Adrenal gland (tissue), 5 donors: ENCODE results near the gene RNF25.

Experiments
- POLR2A ChIP-seq, 2 donors: fragments of 450-650 bp; IDR thresholded peaks; one replicate each; pipeline ENCODE4 v1.6.1; 2017; ENCODE audit warnings: antibody characterized with exemption in 2 of 2, mild to moderate bottlenecking in 2 of 2, moderate library complexity in 1 of 2
- TF ChIP-seq, protein P1 (sequence below), 6 experiments: fragments of 450-650 bp in 4 of 6; fragments of 200-600 bp in 2 of 6; sonication (generic) in 1 of 6; IDR thresholded peaks; 1 replicate in 5 of 6; 2 replicates in 1 of 6; pipeline versions ENCODE4 v1.5.1 to v1.8.0; 2016 to 2021; ENCODE audit warnings: antibody characterized with exemption in 6 of 6, mild to moderate bottlenecking in 2 of 6, moderate library complexity in 1 of 6
- donor health status: DM: no; HTN: no; CAD: no.

DNA sequence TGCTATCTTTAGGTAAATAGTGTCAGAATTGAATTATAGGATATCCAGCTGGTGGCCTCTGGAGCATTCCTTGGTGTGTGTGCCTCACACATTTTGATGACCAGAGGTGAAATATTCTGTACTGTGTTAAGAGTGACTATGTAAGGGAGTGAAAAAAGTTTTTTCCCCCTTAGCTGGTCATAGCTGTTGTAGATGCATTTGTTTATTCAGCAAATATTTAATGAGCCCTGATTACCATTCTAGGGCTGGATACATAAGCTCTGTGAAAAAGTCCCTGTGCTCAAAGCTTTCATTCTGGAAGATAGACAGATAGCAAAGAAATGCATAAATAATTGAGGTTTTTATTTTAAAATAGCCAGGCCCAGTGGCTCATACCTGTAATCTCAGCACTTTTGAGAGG, 49.7 kb upstream of the RNF25 start:
- TF ChIP-seq, protein P1, sequence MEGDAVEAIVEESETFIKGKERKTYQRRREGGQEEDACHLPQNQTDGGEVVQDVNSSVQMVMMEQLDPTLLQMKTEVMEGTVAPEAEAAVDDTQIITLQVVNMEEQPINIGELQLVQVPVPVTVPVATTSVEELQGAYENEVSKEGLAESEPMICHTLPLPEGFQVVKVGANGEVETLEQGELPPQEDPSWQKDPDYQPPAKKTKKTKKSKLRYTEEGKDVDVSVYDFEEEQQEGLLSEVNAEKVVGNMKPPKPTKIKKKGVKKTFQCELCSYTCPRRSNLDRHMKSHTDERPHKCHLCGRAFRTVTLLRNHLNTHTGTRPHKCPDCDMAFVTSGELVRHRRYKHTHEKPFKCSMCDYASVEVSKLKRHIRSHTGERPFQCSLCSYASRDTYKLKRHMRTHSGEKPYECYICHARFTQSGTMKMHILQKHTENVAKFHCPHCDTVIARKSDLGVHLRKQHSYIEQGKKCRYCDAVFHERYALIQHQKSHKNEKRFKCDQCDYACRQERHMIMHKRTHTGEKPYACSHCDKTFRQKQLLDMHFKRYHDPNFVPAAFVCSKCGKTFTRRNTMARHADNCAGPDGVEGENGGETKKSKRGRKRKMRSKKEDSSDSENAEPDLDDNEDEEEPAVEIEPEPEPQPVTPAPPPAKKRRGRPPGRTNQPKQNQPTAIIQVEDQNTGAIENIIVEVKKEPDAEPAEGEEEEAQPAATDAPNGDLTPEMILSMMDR (IDR thresholded peaks at IDR 0.05), result no peak
- no peak for TF ChIP-seq POLR2A (IDR thresholded peaks at IDR 0.05)
